Measurements from ENCODE around the gene PINK1.

Gene PINK1

GRCh38 chr1:20681999-20682398 lies 48.7 kb downstream of the PINK1 start:
- TF ChIP-seq EZH2phosphoT487 (IDR thresholded peaks at IDR 0.05; ENCODE audit: low read depth), result no peak
- no peak for TF ChIP-seq CTCF (IDR thresholded peaks at IDR 0.05; ENCODE audit: low read depth, low read length)
- Histone ChIP-seq H3K9me3 (ENCODE audit: insufficient read depth, low read length) (no peaks in the 10 kb centered on the region), H3K4me1 (ENCODE audit: low read length) (peaks cover 8% of the 10 kb centered on the region), H2AFZ (ENCODE audit: low read depth, low read length) (no peak overlapping the region), H4K20me1 (ENCODE audit: insufficient read depth, low read length) (no peaks in the 10 kb centered on the region), H3K79me2 (ENCODE audit: low read length) (no peaks in the 10 kb centered on the region), H3K36me3 (replicated peaks; ENCODE audit: low read depth, low read length) (no peaks in the 10 kb centered on the region), H3K4me3 (ENCODE audit: low read length) (no peak overlapping the region), H3K27ac (ENCODE audit: low read length) (no peak overlapping the region), H3K4me2 (ENCODE audit: low read length) (no peak overlapping the region), H3K9ac (ENCODE audit: low read length) (no peak overlapping the region), H3K27me3 (ENCODE audit: low read depth, low read length) (0 out of 2 replicates have a peak, but pooled peaks cover 4% of the 10 kb centered on the region)

- H3K36me3 ChIP-seq (replicated peaks; ENCODE audit: low read depth, low read length), result no peaks in the 10 kb centered on the region
- H3K4me1 ChIP-seq (ENCODE audit: low read length), result peaks cover 8% of the 10 kb centered on the region
- no peak overlapping the region for H3K9ac ChIP-seq (ENCODE audit: low read length)
- no peak overlapping the region for H3K27ac ChIP-seq (ENCODE audit: low read length)
- H2AFZ ChIP-seq (ENCODE audit: low read depth, low read length), result no peak overlapping the region
- no peak overlapping the region for H3K4me2 ChIP-seq (ENCODE audit: low read length)
- TF ChIP-seq CTCF (IDR thresholded peaks at IDR 0.05; ENCODE audit: low read depth, low read length) (no peak), EZH2phosphoT487 (IDR thresholded peaks at IDR 0.05; ENCODE audit: low read depth) (no peak)
- H3K27me3 ChIP-seq (ENCODE audit: low read depth, low read length), result 0 out of 2 replicates have a peak, but pooled peaks cover 4% of the 10 kb centered on the region
- no peaks in the 10 kb centered on the region for H4K20me1 ChIP-seq (ENCODE audit: insufficient read depth, low read length)
- no peak overlapping the region for H3K4me3 ChIP-seq (ENCODE audit: low read length)
- H3K79me2 ChIP-seq (ENCODE audit: low read length), result no peaks in the 10 kb centered on the region
- no peaks in the 10 kb centered on the region for H3K9me3 ChIP-seq (ENCODE audit: insufficient read depth, low read length)
Observed at GRCh38 chr1:20682571-20683236, 49.4 kb downstream of the PINK1 start.

GRCh38 chr1:20683614-20684013 lies 50.4 kb downstream of the PINK1 start:
- no peak overlapping the region for H3K27ac ChIP-seq (ENCODE audit: low read length)
- H3K4me3 ChIP-seq (ENCODE audit: low read length), result no peak overlapping the region
- H3K9ac ChIP-seq (ENCODE audit: low read length), result no peak overlapping the region
- H3K4me1 ChIP-seq (ENCODE audit: low read length), result peaks cover 4% of the 10 kb centered on the region
- no peak overlapping the region for H2AFZ ChIP-seq (ENCODE audit: low read depth, low read length)
- H3K27me3 ChIP-seq (ENCODE audit: low read depth, low read length), result 0 out of 2 replicates have a peak, but pooled peaks cover 4% of the 10 kb centered on the region
- TF ChIP-seq EZH2phosphoT487 (IDR thresholded peaks at IDR 0.05; ENCODE audit: low read depth) (no peak), CTCF (IDR thresholded peaks at IDR 0.05; ENCODE audit: low read depth, low read length) (no peak)
- H3K79me2 ChIP-seq (ENCODE audit: low read length), result no peaks in the 10 kb centered on the region
- H4K20me1 ChIP-seq (ENCODE audit: insufficient read depth, low read length), result no peaks in the 10 kb centered on the region
- H3K9me3 ChIP-seq (ENCODE audit: insufficient read depth, low read length), result no peaks in the 10 kb centered on the region
- no peaks in the 10 kb centered on the region for H3K36me3 ChIP-seq (replicated peaks; ENCODE audit: low read depth, low read length)
- no peak overlapping the region for H3K4me2 ChIP-seq (ENCODE audit: low read length)

DNA sequence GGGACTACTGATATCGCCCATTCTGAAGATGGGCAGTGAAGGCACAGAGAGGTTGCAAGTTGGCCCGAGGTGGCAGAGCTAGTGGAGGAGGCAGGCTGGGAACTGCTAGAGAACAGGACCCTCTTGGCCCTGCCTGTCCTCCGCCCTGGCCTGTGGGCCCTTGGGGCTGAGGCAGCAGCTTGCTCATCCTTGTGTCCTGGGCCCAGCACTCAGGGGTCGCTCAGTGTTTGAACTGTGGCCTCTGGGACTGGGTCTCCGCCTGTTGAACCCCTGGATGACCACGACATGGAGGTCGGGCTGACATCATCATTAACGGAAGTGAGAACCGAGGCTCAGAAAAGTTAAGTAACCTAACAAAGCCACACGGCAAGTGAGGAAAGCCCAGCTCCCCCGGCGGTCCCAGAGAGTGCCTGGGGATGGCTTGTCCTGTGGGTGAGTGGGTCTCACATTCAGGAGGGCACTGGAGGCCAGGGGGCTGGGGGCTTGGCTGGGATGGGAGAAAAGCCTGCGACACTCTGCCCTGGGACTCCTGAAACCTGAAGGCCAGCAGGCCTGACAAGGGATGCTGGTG lies 50.9 kb downstream of the PINK1 start:
- no peaks in the 10 kb centered on the region for H3K79me2 ChIP-seq (ENCODE audit: low read length)
- no peak for TF ChIP-seq EZH2phosphoT487 (IDR thresholded peaks at IDR 0.05; ENCODE audit: low read depth)
- H3K4me3 ChIP-seq (ENCODE audit: low read length), result no peak overlapping the region
- no peak overlapping the region for H3K9ac ChIP-seq (ENCODE audit: low read length)
- H4K20me1 ChIP-seq (ENCODE audit: insufficient read depth, low read length), result no peaks in the 10 kb centered on the region
- no peaks in the 10 kb centered on the region for H3K4me1 ChIP-seq (ENCODE audit: low read length)
- 0 out of 2 replicates have a peak, but pooled peaks cover 4% of the 10 kb centered on the region for H3K27me3 ChIP-seq (ENCODE audit: low read depth, low read length)
- H2AFZ ChIP-seq (ENCODE audit: low read depth, low read length), result peak overlapping the region; percentile 65; the same call in 1 of the 2 replicates
- H3K27ac ChIP-seq (ENCODE audit: low read length), result no peak overlapping the region
- H3K4me2 ChIP-seq (ENCODE audit: low read length), result no peak overlapping the region
- H3K36me3 ChIP-seq (replicated peaks; ENCODE audit: low read depth, low read length), result no peaks in the 10 kb centered on the region
- no peaks in the 10 kb centered on the region for H3K9me3 ChIP-seq (ENCODE audit: insufficient read depth, low read length)
